HG03457 (cell line): ENCODE results near the gene OPALIN.

ENCODE experiments used
- ATAC-seq: cut with Tn5 transposase; IDR thresholded peaks from one replicate; pipeline ENCODE4 v1.9.1; 2021; ENCODE audit warnings: moderate number of reproducible peaks; ENCODE audit not compliant: unreplicated experiment

Gene OPALIN

GRCh38 chr10:96374639-96374984 lies 15.8 kb upstream of the OPALIN start:
- ATAC-seq, result no peak

GRCh38 chr10:96374004-96374403 lies 15.2 kb upstream of the OPALIN start:
- ATAC-seq, result no peak

GRCh38 chr10:96371356-96371755 lies 12.6 kb upstream of the OPALIN start:
- no peak for ATAC-seq

GRCh38 chr10:96370584-96371157 lies 11.9 kb upstream of the OPALIN start:
- no peak for ATAC-seq

GRCh38 chr10:96369890-96370583 lies 11.2 kb upstream of the OPALIN start:
- ATAC-seq, result no peak

GRCh38 chr10:96368971-96369370 lies 10.2 kb upstream of the OPALIN start:
- no peak for ATAC-seq

GRCh38 chr10:96367470-96367869 lies 8.7 kb upstream of the OPALIN start:
- ATAC-seq, result no peak

GRCh38 chr10:96366508-96366907 lies 7.7 kb upstream of the OPALIN start:
- no peak for ATAC-seq

GRCh38 chr10:96365571-96365970 lies 6.8 kb upstream of the OPALIN start:
- no peak for ATAC-seq

- ATAC-seq, result no peak
Measured at GRCh38 chr10:96360766-96361165, 2.0 kb upstream of the OPALIN start.

- no peak for ATAC-seq
Measured at GRCh38 chr10:96360331-96360730, 1.5 kb upstream of the OPALIN start.

GRCh38 chr10:96359616-96360015 lies 814 bp upstream of the OPALIN start:
- ATAC-seq, result no peak

GRCh38 chr10:96357038-96357620 lies 1.7 kb downstream of the OPALIN start:
- no peak for ATAC-seq

GRCh38 chr10:96352582-96352981 lies 6.2 kb downstream of the OPALIN start:
- no peak for ATAC-seq

- no peak for ATAC-seq
Measured at GRCh38 chr10:96352027-96352426, 6.8 kb downstream of the OPALIN start.

GRCh38 chr10:96346295-96346694 lies 12.5 kb downstream of the OPALIN start:
- no peak for ATAC-seq

GRCh38 chr10:96345222-96345621 lies 13.6 kb downstream of the OPALIN start:
- ATAC-seq, result no peak

- ATAC-seq, result no peak
Measured at GRCh38 chr10:96344178-96344577, 14.6 kb downstream of the OPALIN start.

GRCh38 chr10:96342402-96342801 lies 16.4 kb downstream of the OPALIN start:
- ATAC-seq, result no peak

GRCh38 chr10:96341219-96342182 lies 17.3 kb downstream of the OPALIN start:
- ATAC-seq, result no peak
